Naive thymus-derived CD4-positive, alpha-beta T cell (primary cell): ENCODE results near the gene PCSK7. TPM values are rescaled to one million over a fixed set of nuclear protein-coding genes. Genes with fewer than 3 reads are reported as not detected.
A peak's percentile ranks its signal among the peaks of the same experiment; 100 is the strongest.

Experiments used
- ATAC-seq: fragments of 150-1000 bp; cut with Tn5 transposase; 2 replicates; pipeline ENCODE4 v1.10.0; 2021; ENCODE audit warnings: mild to moderate bottlenecking, moderate library complexity
- CTCF ChIA-PET: fragments of 350-600 bp; sonication (Branson Sonifier 250); formaldehyde crosslinking; loops from one replicate; lab custom pipeline; 2021; ENCODE audit warnings: antibody characterized with exemption; lab: Charles Lee
- POLR2A ChIA-PET: fragments of 350-600 bp; sonication (Branson Sonifier 250); formaldehyde crosslinking; loops from one replicate; lab custom pipeline; 2021; ENCODE audit warnings: antibody characterized with exemption, inconsistent platforms; lab: Charles Lee
- DNase-seq, 9 donors: peaks; one replicate each; pipeline versions ENCODE4 v3.0.0 to v3.0.0-alpha.2; 2020 to 2022; ENCODE audit warnings: mixed read lengths in 1 of 9
- H3K27ac ChIP-seq: one replicate; pipeline ENCODE4 v1.7.0; 2013; ENCODE audit warnings: mild to moderate bottlenecking, low read depth, low read length, moderate library complexity
- H3K27me3 ChIP-seq, 2 donors: one replicate each; pipeline ENCODE4 v1.7.0; 2013; ENCODE audit warnings: low read length in 2 of 2, mild to moderate bottlenecking in 2 of 2, moderate library complexity in 2 of 2; ENCODE audit not compliant: control insufficient read depth in 2 of 2, insufficient read depth in 2 of 2
- H3K36me3 ChIP-seq, 3 experiments: 1 replicate in 2 of 3; 2 replicates in 1 of 3; pipeline ENCODE4 v1.7.0; 2013; ENCODE audit warnings: low read length in 3 of 3, mild to moderate bottlenecking in 3 of 3, moderate library complexity in 1 of 3; ENCODE audit not compliant: insufficient read depth in 3 of 3, control insufficient read depth in 2 of 3
- H3K4me1 ChIP-seq, 2 donors: one replicate each; pipeline ENCODE4 v1.7.0; 2013; ENCODE audit warnings: low read length in 2 of 2, mild to moderate bottlenecking in 2 of 2, moderate library complexity in 1 of 2; ENCODE audit not compliant: control insufficient read depth in 2 of 2, insufficient read depth in 2 of 2
- H3K4me3 ChIP-seq: 2 replicates; pipeline ENCODE4 v1.7.0; 2013; ENCODE audit warnings: mild to moderate bottlenecking, low read length
- H3K9me3 ChIP-seq, 3 experiments: 1 replicate in 2 of 3; 2 replicates in 1 of 3; pipeline ENCODE4 v1.7.0; 2013; ENCODE audit warnings: low read length in 3 of 3; ENCODE audit not compliant: control insufficient read depth in 2 of 3
- H3K27ac Mint-ChIP-seq, 9 donors: one replicate each; pipeline ENCODE4 v1.8.0; 2020 to 2022; ENCODE audit warnings: mixed read lengths in 9 of 9, mild to moderate bottlenecking in 8 of 9, moderate library complexity in 5 of 9, inconsistent platforms in 2 of 9
- H3K27me3 Mint-ChIP-seq, 5 donors: one replicate each; pipeline ENCODE4 v1.8.0; 2021 to 2022; ENCODE audit warnings: mixed read lengths in 5 of 5, mild to moderate bottlenecking in 1 of 5
- H3K36me3 Mint-ChIP-seq, 5 donors: one replicate each; pipeline ENCODE4 v1.8.0; 2020 to 2022; ENCODE audit warnings: mixed read lengths in 5 of 5, mild to moderate bottlenecking in 3 of 5, inconsistent platforms in 1 of 5
- H3K4me1 Mint-ChIP-seq, 7 donors: one replicate each; pipeline ENCODE4 v1.8.0; 2020 to 2022; ENCODE audit warnings: mixed read lengths in 7 of 7, mild to moderate bottlenecking in 3 of 7, inconsistent platforms in 1 of 7
- H3K4me3 Mint-ChIP-seq, 10 donors: one replicate each; pipeline ENCODE4 v1.8.0; 2020 to 2022; ENCODE audit warnings: mild to moderate bottlenecking in 10 of 10, mixed read lengths in 10 of 10, moderate library complexity in 6 of 10, inconsistent platforms in 2 of 10
- H3K9me3 Mint-ChIP-seq, 11 donors: one replicate each; pipeline ENCODE4 v1.8.0; 2020 to 2022; ENCODE audit warnings: mixed read lengths in 11 of 11, mild to moderate bottlenecking in 4 of 11, inconsistent platforms in 1 of 11, moderate library complexity in 1 of 11
- intact Hi-C, 2 donors: fragments of 100-400 bp; cut with micrococcal nuclease; formaldehyde crosslinking; loops; one replicate each; pipeline ENCODE4 v1.15.1; 2023
- polyA plus RNA-seq, 2 donors: library from polyadenylated mRNA; unstranded; fragments of 300-500 nt; fragmentation: Illumina TruSeq; gene quantifications; one replicate each; pipeline ENCODE4 v1.2.3, GENCODE V29; 2021
- total RNA-seq, 6 experiments: library from RNA in 5 of 6; stranded (reverse) in 5 of 6; gene quantifications; 1 replicate in 5 of 6; 2 replicates in 1 of 6; pipeline ENCODE4 v1.2.3 and lab custom pipeline; 2021 to 2026

PCSK7 gene
- total and polyA plus RNA-seq, 7 experiments from 2014 or later = 45.4 to 319 (median 290) TPM

DNA sequence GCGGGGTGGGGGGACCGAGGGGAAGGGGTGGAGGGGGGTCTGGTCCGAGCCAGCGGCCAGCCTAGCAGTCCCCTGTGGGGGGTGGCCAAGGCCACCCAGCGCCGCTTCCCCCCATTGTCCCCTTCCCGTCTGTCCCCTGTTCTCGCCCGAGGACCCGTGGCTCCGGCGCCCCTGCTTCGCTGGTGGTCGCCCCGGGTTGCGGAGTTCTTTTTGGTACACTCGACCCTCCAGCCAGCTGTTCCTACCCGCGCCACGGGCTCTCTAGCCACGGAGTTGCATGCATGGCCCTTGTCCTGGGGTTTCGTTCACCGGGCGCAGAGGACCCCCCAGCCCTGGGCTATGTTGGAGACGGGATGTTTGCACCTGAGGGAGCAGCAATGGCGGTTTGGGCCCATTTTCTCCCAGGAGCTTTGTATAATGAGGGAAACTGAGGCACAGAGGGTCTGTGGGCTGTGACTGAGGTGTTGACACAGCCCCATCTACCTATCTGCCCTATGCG lies 1.1 kb upstream of the PCSK7 start:
- Mint-ChIP-seq H3K27me3 (no peaks in the 10 kb centered on the region), H3K9me3 (no peaks in the 10 kb centered on the region), H3K4me3 (peak overlapping the region; percentile 80 to 91 (median 86)), H3K36me3 (peaks cover 3 to 26% (median 19%) of the 10 kb centered on the region in 5 donors), H3K4me1 (peaks cover 39 to 50% (median 47%) of the 10 kb centered on the region in 7 donors), H3K27ac (peak overlapping the region; percentile 84 to 96 (median 89))
- intact Hi-C loops = loop anchor here (1.0 to 5.0 kb wide), 8 partner anchors 55 to 1869 kb away; partner anchors contain the start of genes CEP164 (in 2 of the 2), PAFAH1B2 (in 2 of the 2), BUD13 (in 1 of the 2) and DPAGT1 (in 1 of the 2)
- H3K4me3 ChIP-seq = peak overlapping the region; percentile 65
- ATAC-seq = no peak
- H3K4me1 ChIP-seq = peaks cover 32 to 33% of the 10 kb centered on the region in 2 donors
- POLR2A ChIA-PET = interaction anchor here (0.5 to 3.8 kb wide), 3 partner anchors 50 to 397 kb away, joined by 4 to 37 read pairs (median 5); partner anchors contain the start of gene SIDT2
- peak overlapping the region; percentile 97 for H3K27ac ChIP-seq
- CTCF ChIA-PET = no interaction called here
- H3K36me3 ChIP-seq = peaks cover 14 to 29% (median 16%) of the 10 kb centered on the region in 3 experiments
- H3K9me3 ChIP-seq = no peaks in the 10 kb centered on the region
- DNase-seq = peak in 1 of 9 donors; percentile 39
- H3K27me3 ChIP-seq = no peaks in the 10 kb centered on the region

DNA sequence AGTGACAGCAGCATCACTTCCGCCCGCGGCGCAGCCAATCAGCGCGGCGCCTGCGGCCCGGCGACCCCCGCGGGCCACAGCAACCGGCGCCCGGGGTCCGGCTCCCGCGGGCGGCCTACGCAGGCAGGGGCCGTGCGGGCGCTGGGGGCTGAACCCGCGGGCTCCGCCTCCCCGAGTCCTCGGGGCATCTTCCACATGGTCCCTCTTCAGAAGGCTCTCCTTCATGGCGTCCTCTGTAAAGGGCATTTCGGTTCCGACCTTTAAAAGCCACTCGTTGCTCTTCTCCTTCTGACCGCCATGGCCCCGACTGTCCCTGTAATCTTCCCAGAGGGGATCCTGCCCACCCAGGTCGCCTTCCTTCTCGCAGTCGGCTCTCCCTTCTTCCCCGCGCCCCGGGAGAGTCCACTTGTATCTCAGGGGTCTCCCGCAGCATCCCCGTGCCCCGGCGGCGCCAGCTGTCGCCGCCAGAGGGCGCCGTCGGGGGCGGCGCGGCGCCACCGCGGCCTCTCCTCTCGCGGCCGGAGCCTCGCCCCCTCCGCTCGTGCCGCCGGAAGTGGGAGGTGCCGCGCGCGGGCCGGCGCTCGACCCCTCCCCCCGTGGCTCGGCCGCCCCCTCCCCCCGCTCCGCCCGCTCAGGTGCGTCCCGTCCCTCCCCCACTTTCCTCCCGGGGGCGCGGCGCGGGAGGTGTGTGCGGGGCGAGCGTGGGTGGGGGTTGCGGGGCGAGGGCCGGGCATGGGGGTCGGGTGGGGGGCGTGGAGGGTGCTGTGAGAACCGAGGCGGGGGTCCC lies 412 bp upstream of the PCSK7 start, which contains the start of gene RNF214:
TSS of gene RNF214 (plus strand) at position 580 of the 787 bp plus-strand sequence. CDS start 1,602 bp downstream, outside the sequence.
- ATAC-seq (peak; percentile 92), DNase-seq (peak; percentile 61 to 84 (median 73))
- POLR2A ChIA-PET = interaction anchor here (0.5 to 3.8 kb wide), 9 partner anchors 10 to 461 kb away, joined by 3 to 37 read pairs (median 5); partner anchors contain the start of genes BUD13, CEP164, PAFAH1B2 and SIDT2
- intact Hi-C loops = loop anchor here (1.0 to 5.0 kb wide), 8 partner anchors 54 to 1870 kb away; partner anchors contain the start of genes CEP164 (in 2 of the 2), PAFAH1B2 (in 2 of the 2), BUD13 (in 1 of the 2) and DPAGT1 (in 1 of the 2)
- Mint-ChIP-seq H3K4me1 (peaks cover 40 to 55% (median 50%) of the 10 kb centered on the region in 7 donors), H3K27ac (peak within 1 kb of the TSS; percentile 94 to 100 (median 99)), H3K27me3 (no peaks in the 10 kb centered on the region), H3K4me3 (peak within 1 kb of the TSS; percentile 91 to 100 (median 98)), H3K36me3 (peaks cover 3 to 29% (median 19%) of the 10 kb centered on the region in 5 donors), H3K9me3 (no peaks in the 10 kb centered on the region)
- Histone ChIP-seq H3K27ac (peak within 1 kb of the TSS; percentile 97), H3K4me1 (peaks cover 32 to 35% of the 10 kb centered on the region in 2 donors), H3K27me3 (no peaks in the 10 kb centered on the region), H3K36me3 (peaks cover 17 to 36% (median 21%) of the 10 kb centered on the region in 3 experiments), H3K9me3 (no peaks in the 10 kb centered on the region), H3K4me3 (peak within 1 kb of the TSS; percentile 96)
- CTCF ChIA-PET = interaction anchor here (1.5 to 1.6 kb wide), 2 partner anchors 11 to 21 kb away, joined by 4 to 7 read pairs; no protein-coding TSS in a partner anchor

DNA sequence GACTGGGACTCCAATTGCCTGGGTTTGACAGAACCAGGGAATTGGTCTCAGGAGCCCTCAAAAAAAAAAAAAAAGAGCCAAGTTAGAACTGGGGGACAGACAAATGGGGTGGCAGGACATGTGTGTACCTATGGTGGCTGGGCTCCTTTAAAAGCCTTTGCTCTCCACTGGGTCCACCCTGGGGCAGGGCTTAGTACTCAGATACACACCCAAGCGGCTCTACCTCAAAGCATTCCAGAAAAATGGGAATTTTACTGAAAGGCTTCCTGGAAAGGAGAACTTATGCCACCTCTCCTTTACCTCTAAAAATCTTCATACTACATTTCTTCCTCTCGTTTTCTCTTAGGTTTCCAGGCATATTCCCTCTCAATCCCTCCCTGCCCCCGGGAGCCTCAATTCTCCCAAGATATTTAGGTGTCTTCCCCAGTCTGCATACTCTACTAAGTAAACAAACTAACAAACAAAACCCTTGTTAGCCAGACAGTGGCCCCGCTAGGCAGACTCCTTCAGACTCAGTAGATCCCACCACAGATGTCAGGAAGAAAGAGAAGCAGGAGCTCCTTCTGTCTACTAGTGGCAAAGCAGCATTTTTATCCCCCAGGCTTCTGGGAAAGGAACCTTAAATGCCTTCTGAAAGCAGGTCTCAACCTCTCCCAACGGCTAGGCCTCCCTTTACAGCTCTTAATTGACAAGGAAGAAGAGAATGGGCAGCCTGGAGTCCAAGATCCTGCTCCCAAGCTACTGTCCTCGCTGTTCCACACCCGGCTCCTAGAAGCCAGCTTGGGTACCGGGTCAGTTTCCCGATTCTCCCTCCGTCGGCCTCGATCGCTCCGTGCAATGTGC lies 653 bp downstream of the PCSK7 start:
- Mint-ChIP-seq H3K4me3 (peak overlapping the region; percentile 87 to 100 (median 96)), H3K9me3 (no peaks in the 10 kb centered on the region), H3K36me3 (peaks cover 7 to 31% (median 26%) of the 10 kb centered on the region in 5 donors), H3K27ac (peak overlapping the region; percentile 92 to 99 (median 97)), H3K4me1 (peaks cover 46 to 65% (median 53%) of the 10 kb centered on the region in 7 donors), H3K27me3 (no peaks in the 10 kb centered on the region)
- Histone ChIP-seq H3K27ac (peak overlapping the region; percentile 97), H3K36me3 (peaks cover 24 to 46% (median 29%) of the 10 kb centered on the region in 3 experiments), H3K4me3 (peak overlapping the region; percentile 96), H3K4me1 (peaks cover 39 to 40% of the 10 kb centered on the region in 2 donors), H3K27me3 (no peaks in the 10 kb centered on the region), H3K9me3 (no peaks in the 10 kb centered on the region)
- intact Hi-C loops = loop anchor here in 1 of 2 donors (1.0 to 5.0 kb wide), 7 partner anchors 18 to 1871 kb away; partner anchors contain the start of genes DPAGT1, KMT2A, SIDT2 and SIK3
- ATAC-seq (no peak), DNase-seq (no peak)
- CTCF ChIA-PET = interaction anchor here (0.6 to 1.6 kb wide), 6 partner anchors 10 to 485 kb away, joined by 3 to 7 read pairs (median 4); no protein-coding TSS in a partner anchor
- POLR2A ChIA-PET = interaction anchor here (0.8 to 4.3 kb wide), 12 partner anchors 9 to 460 kb away, joined by 3 to 37 read pairs (median 6); partner anchors contain the start of genes BUD13, CEP164, PAFAH1B2 and SIDT2

DNA sequence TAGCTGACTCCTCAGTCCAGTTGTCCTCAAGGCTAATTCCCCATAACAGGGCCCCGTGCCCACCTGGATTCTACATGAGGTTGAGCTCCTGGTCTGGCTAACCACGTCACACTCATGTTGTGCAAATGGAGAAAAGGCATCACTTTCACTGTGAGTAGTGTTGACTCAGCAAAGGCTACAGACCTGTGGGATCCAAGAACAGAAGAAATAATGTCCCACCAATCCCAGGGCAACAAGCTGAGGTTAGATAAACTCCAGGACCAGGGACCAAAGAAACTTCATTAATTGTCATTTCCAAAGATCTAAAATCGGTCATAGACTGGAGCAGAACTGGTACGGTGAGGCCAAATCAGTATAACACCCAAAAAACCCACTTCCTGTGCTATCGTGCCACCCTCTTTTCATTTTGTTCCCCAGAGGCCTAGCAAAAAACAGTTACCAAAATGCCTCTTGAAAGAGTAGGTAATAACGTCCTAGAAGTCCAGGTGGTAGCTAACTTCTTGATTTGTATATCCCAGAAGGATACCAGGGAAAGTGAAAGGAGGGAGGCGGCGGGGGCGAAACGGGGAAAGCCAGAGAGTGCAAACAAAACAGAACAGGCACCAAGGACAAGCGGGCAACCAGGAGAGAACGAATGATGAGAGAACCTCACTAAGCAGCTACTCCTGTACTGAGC lies 1.4 kb downstream of the PCSK7 start:
- ChIA-PET POLR2A (interaction anchor here (1.0 to 4.3 kb wide), 10 partner anchors 11 to 457 kb away, joined by 3 to 37 read pairs (median 7); partner anchors contain the start of genes BUD13, PAFAH1B2, SIDT2 and ZPR1), CTCF (interaction anchor here (0.6 to 1.6 kb wide), 4 partner anchors 19 to 394 kb away, joined by 3 to 6 read pairs (median 4); no protein-coding TSS in a partner anchor)
- Histone ChIP-seq H3K9me3 (no peaks in the 10 kb centered on the region), H3K27ac (peak overlapping the region; percentile 97), H3K36me3 (peaks cover 29 to 54% (median 30%) of the 10 kb centered on the region in 3 experiments), H3K4me1 (peaks cover 39 to 40% of the 10 kb centered on the region in 2 donors), H3K4me3 (peak overlapping the region; percentile 96), H3K27me3 (no peaks in the 10 kb centered on the region)
- peak in 8 of 9 donors; percentile 51 to 73 (median 64) for DNase-seq
- H3K27ac Mint-ChIP-seq = peak overlapping the region; percentile 92 to 99 (median 97)
- intact Hi-C loops = loop anchor here in 1 of 2 donors (1.0 to 5.0 kb wide), 7 partner anchors 18 to 1872 kb away; partner anchors contain the start of genes DPAGT1, KMT2A, SIDT2 and SIK3
- peaks cover 8 to 35% (median 26%) of the 10 kb centered on the region in 5 donors for H3K36me3 Mint-ChIP-seq
- peaks cover 47 to 65% (median 53%) of the 10 kb centered on the region in 7 donors for H3K4me1 Mint-ChIP-seq
- ATAC-seq = peak; percentile 42
- H3K4me3 Mint-ChIP-seq = peak overlapping the region; percentile 87 to 100 (median 96)
- no peaks in the 10 kb centered on the region for H3K9me3 Mint-ChIP-seq
- no peaks in the 10 kb centered on the region for H3K27me3 Mint-ChIP-seq

DNA sequence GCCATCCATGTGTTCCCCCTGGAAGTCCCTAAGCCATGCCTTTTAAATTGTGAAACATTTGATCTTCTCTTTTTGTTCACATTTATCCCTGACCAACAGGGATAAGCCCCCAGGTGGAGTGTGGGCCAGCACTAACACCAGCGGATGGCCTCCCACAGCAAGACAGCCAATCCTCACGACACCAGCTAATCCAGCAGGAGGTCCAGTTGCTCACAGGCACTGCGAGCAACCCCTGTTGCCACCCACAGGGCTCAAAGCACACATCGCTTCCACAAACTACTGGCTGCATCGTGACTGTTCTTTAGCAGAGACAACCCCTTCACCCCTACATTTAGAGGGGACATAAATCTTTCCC lies 2.0 kb downstream of the PCSK7 start:
- H3K9me3 Mint-ChIP-seq = no peaks in the 10 kb centered on the region
- ATAC-seq (no peak), DNase-seq (no peak)
- peaks cover 47 to 65% (median 53%) of the 10 kb centered on the region in 7 donors for H3K4me1 Mint-ChIP-seq
- POLR2A ChIA-PET = interaction anchor here (1.0 to 4.3 kb wide), 9 partner anchors 10 to 457 kb away, joined by 3 to 37 read pairs (median 7); partner anchors contain the start of genes BUD13, PAFAH1B2, SIDT2 and ZPR1
- Histone ChIP-seq H3K27me3 (no peaks in the 10 kb centered on the region), H3K4me3 (peak overlapping the region; percentile 96), H3K36me3 (peaks cover 29 to 59% (median 30%) of the 10 kb centered on the region in 3 experiments), H3K27ac (peak overlapping the region; percentile 97), H3K9me3 (no peaks in the 10 kb centered on the region), H3K4me1 (peaks cover 39 to 40% of the 10 kb centered on the region in 2 donors)
- intact Hi-C loops = loop anchor here (1.0 to 5.0 kb wide), 9 partner anchors 17 to 1872 kb away; partner anchors contain the start of genes APOA1 (in 1 of the 2), DPAGT1 (in 1 of the 2), KMT2A (in 1 of the 2) and SIDT2 (in 1 of the 2)
- CTCF ChIA-PET = no interaction called here
- no peaks in the 10 kb centered on the region for H3K27me3 Mint-ChIP-seq
- peak overlapping the region; percentile 87 to 100 (median 96) for H3K4me3 Mint-ChIP-seq
- H3K27ac Mint-ChIP-seq = peak overlapping the region; percentile 92 to 99 (median 97)
- H3K36me3 Mint-ChIP-seq = peaks cover 11 to 37% (median 26%) of the 10 kb centered on the region in 5 donors
